Omental fat pad (tissue), 4 donors: ENCODE results near the gene SLC25A28. TPM values are rescaled to one million over a fixed set of nuclear protein-coding genes. Genes with fewer than 3 reads are reported as not detected.

ENCODE experiments used
- ATAC-seq: fragments of 150-250 bp; one replicate; pipeline ENCODE4 v1.9.1; 2016; ENCODE audit warnings: mild to moderate bottlenecking, moderate library complexity; ENCODE audit not compliant: low FRiP score
- DNase-seq: peaks from one replicate; pipeline ENCODE4 v3.0.0-alpha.2; 2019; ENCODE audit warnings: low spot score
- small RNA-seq: library from RNA; depleted of rRNA; stranded (forward); fragments of <200 nt; gene quantifications from one replicate; pipeline ENCODE3, GENCODE V24; 2016
- total RNA-seq, 4 donors: library from RNA; depleted of rRNA; stranded (reverse); fragments of >200 nt; gene quantifications; one replicate each; pipeline ENCODE4 v1.1.0, GENCODE V29; 2016
- TF ChIP-seq, protein P1 (sequence below), 3 donors: fragments of 450-650 bp; IDR thresholded peaks; one replicate each; pipeline ENCODE4 v1.5.1; 2016 to 2017; ENCODE audit warnings: antibody characterized with exemption in 3 of 3, mild to moderate bottlenecking in 3 of 3, moderate library complexity in 2 of 3

Gene SLC25A28
- total RNA-seq, 4 donors from 2014 or later = 30.2 to 45.4 (median 41.7) TPM

DNA sequence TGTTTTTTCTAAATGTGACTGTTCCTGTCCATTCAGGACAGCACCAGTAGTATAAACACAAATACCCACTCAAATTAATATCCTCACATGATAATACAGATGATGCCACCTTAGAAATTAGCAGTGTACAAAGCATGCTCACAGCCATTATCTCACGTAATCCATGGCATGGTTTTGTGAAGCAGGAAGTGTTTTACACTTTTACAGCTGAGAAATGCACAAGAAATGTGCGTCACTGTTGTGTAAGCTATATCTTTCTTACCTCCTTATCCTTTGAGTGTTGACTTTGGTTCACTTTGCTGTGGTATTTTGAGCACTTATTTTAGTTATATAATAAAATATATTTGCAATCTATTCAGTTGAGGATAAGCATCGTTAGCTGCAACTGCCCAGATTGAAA lies 55.9 kb downstream of the SLC25A28 start:
- ATAC-seq = no peak
- DNase-seq = no peak

DNA sequence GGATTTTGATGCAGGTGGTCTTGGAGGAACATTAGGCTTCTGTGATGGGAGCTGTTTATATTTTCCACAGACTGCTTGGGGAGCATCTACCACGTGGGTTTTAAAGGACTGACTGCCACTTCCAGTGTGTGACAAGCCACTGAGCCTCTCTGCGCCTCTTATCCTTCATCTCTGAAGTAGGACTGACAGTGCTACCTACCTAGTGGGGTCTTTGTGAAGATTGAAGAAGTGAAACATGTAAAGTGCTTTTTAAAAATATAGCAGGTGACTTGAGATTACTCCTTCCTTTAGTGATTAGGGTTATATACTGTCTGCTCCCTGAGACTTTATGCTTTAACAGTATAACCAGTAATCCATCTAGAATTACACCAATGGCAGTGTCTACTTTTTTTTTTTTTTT lies 57.6 kb downstream of the SLC25A28 start:
- ATAC-seq (no peak), DNase-seq (no peak)
- TF ChIP-seq, protein P1, sequence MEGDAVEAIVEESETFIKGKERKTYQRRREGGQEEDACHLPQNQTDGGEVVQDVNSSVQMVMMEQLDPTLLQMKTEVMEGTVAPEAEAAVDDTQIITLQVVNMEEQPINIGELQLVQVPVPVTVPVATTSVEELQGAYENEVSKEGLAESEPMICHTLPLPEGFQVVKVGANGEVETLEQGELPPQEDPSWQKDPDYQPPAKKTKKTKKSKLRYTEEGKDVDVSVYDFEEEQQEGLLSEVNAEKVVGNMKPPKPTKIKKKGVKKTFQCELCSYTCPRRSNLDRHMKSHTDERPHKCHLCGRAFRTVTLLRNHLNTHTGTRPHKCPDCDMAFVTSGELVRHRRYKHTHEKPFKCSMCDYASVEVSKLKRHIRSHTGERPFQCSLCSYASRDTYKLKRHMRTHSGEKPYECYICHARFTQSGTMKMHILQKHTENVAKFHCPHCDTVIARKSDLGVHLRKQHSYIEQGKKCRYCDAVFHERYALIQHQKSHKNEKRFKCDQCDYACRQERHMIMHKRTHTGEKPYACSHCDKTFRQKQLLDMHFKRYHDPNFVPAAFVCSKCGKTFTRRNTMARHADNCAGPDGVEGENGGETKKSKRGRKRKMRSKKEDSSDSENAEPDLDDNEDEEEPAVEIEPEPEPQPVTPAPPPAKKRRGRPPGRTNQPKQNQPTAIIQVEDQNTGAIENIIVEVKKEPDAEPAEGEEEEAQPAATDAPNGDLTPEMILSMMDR (IDR thresholded peaks at IDR 0.05) = no peak

More for the DNA sequence above, 55.9 kb downstream of the SLC25A28 start:
- TF ChIP-seq, protein P1 (IDR thresholded peaks at IDR 0.05) = no peak

Small RNA genes within 50 kb of the gene (small RNA-seq; reads per million reads assigned to genes)
- gene AL133353.1 = not detected

Other genes with a start within 250 kb of the SLC25A28 start
- 10 to 100 TPM in 3 of 4 donors, 1 to 10 TPM in 1; 10.0 to 18.1 (median 14.5) TPM for gene GOT1, start 189.8 kb downstream of the SLC25A28 start, total RNA-seq
- gene NKX2-3, start 87.5 kb downstream of the SLC25A28 start, total RNA-seq = 10 to 100 TPM in 1 of 4 donors, 1 to 10 TPM in 1, under 1 TPM in 2; 0.36 to 15.4 (median 0.87) TPM
- gene ENTPD7, start 39.1 kb upstream of the SLC25A28 start, total RNA-seq = 10 to 100 TPM in 2 of 4 donors, 1 to 10 TPM in 2; 5.2 to 18.6 (median 9.2) TPM
- gene COX15, start 111.7 kb upstream of the SLC25A28 start, total RNA-seq = 10 to 100 TPM; 16.8 to 37.7 (median 32.8) TPM
- 10 to 100 TPM; 29.7 to 57.5 (median 42.0) TPM for gene CUTC, start 111.8 kb upstream of the SLC25A28 start, total RNA-seq
- gene ABCC2, start 162.2 kb upstream of the SLC25A28 start, total RNA-seq = 1 to 10 TPM in 2 of 4 donors, under 1 TPM in 2; 0.84 to 9.1 (median 1.5) TPM